Stimulated activated CD8-positive, alpha-beta memory T cell treated with anti-CD3 and anti-CD28 coated beads, Interleukin-4, amount 100 ng/mL, for 24 hours (primary cell): ENCODE measurements around the gene FAM32A.

Source experiments
- DNase-seq: peaks from one replicate; pipeline ENCODE4 v3.0.0-alpha.2; 2020; ENCODE audit warnings: low read depth

Gene FAM32A

GRCh38 chr19:16185123-16185767, at the start of gene FAM32A:
Gene FAM32A, plus strand, starts transcription at chr19:16185410. Its CDS starts 33 bp downstream, at chr19:16185443.
- DNase-seq = peak; percentile 98

GRCh38 chr19:16135430-16136127, 49.6 kb upstream of the FAM32A start:
- no peak for DNase-seq

DNA sequence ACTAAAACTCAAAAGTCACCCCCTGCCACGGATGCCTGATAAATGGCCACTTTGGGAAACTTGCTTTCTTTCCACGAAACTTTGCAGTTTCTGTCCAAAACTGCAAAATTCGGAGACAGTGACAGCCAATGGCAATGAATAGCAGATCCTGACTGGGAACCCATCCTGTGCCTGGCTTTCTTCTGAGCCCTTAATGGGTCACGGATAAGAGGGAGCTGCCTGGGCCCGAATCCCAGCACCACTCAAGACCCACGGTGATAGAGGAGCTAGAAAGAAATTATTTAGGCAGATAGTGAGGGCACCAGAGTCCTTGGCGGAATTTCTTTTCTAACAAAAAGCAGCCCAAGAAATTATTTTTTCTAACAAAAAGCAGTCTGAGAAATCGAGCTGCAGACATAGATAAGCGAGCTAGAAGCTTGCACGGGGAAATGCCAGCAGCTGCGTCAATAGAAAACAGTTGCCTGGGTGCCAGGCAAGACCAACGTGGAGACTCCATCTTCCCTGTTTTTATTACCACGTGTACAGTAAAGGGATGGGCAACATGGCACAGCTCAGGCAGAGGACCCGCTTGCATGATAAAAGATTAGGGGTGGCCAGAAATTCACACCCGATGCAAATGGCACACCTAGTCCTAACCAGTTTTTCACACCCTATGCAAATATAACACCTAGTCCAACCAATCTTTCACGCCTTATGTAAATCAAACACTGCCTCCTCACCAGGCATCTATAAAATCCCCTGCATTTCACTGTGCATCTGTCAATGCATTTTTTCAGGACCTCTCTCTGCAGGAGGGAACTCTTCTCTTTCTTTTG, 48.8 kb upstream of the FAM32A start:
- DNase-seq = no peak

DNA sequence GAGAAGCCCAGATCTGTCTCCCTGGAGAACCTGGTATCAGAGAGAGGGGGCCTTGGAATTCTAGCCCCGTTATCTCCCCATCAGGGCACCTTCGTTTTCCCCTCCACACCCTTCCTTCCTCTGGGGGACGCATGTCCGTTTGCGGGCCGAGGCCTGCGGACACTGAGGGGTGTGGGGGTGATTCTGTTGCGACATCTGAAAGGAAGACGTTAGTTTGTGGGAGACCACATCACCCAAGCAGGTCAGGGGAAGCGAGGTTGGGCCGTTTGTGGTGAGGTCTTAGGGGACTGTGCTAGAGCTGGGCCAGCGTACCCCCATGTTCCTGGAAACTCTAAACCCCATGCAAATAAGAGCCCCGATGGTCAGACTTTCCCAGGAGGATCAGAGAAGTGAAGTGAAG, 45.5 kb upstream of the FAM32A start:
- no peak for DNase-seq

- no peak for DNase-seq
Observed at GRCh38 chr19:16141043-16141442, 44.2 kb upstream of the FAM32A start.

- no peak for DNase-seq
Observed at GRCh38 chr19:16142032-16142580, 43.1 kb upstream of the FAM32A start.

GRCh38 chr19:16143399-16144215, 41.6 kb upstream of the FAM32A start, which contains the start of gene HSH2D:
Gene HSH2D, plus strand, starts transcription at chr19:16143685. Its CDS starts 5,066 bp downstream, at chr19:16148751.
- peak; percentile 62 for DNase-seq

DNA sequence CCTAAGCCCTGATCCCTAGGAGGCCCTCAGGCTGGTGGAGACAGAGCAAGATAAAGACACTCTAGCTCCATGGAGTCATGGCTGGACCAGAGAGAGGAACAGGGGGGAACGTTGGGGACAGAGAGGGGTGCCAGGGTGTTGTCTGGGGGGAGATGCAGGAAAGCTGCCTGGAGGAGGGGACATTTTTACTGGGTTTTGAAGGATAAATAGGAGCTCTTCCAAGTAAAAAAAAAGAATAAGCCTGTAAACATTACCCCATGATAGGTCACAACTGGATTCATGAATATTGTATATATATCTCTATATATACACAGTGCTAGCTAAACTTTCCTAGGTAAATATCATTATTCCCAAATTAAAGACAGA, 41.0 kb upstream of the FAM32A start:
- DNase-seq = no peak

DNA sequence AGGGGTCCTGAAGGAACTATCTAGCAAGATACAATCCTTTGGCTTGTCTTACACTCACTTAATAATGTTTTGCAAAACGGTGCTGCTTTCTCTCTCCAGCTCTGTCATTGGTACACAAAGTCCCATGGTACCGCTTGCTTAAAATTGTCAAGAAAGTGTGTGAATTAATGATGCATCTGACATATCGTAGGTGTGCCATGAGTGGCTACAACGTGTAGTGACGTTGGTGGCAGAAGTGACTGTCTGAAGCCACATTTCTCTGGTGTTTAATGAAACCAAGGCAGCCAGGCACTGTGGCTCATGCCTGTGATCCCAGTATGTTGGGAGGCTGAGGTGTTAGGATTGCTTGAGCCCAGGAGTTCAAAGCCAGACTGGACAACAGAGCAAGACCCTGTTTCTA, 39.1 kb upstream of the FAM32A start:
- no peak for DNase-seq

- no peak for DNase-seq
Observed at GRCh38 chr19:16148443-16149229, 36.6 kb upstream of the FAM32A start.

DNA sequence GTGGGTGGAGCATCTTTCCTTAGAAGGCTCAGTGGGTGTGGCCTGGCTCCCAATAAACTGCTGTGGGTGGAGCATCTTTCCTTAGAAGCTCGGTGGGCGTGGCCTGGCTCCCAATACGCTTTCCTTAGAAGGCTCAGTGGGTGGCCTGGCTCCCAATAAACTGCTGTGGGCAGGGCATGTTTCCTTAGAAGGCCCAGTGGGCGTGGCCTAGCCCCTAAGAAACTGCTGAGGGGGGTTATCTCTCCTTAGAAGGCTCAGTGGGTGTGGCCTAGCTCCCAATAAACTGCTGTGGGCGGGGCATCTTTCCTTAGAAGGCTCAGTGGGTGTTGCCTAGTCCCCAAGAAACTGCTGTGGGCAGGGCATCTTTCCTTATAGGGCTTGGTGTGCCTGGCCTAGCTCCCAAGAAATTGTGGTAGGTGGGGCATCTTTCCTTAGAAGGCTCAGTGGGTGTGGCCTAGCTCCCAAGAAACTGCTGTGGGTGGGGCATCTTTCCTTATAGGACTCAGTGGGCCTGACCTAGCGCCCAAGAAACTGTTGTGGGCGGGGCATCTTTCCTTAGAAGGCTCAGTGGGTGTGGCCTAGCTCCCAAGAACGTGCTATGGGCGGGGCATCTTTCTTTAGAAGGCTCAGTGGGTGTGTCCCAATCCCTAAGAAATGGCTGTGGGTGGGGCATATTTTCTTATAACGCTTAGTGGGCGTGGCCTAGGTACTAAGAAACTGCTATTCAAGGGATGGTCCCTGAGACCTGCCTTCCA, 31.5 kb upstream of the FAM32A start:
- no peak for DNase-seq

DNA sequence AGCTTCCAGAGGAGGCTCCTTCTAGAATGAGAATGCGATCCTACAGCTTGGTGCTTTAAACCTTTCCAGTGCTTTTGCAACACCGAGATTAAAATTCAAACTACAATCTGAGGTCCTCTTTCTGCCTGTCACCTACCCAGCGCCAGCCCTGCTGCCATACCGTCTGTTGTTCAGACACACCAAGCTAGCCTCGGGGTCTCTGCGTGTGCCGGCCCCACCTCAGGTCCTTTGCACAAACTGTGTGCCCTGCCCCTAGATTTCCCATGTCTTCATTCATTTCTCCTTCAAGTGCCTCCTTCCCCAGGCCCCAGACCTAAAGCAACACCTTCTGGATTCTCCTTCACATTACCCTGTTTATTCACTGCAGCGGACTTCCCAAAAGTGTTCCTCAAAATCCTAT, 30.7 kb upstream of the FAM32A start:
- no peak for DNase-seq

- DNase-seq = no peak
Observed at GRCh38 chr19:16155128-16155527, 30.1 kb upstream of the FAM32A start.

- no peak for DNase-seq
Observed at GRCh38 chr19:16156904-16157303, 28.3 kb upstream of the FAM32A start.

- no peak for DNase-seq
Observed at GRCh38 chr19:16157601-16158000, 27.6 kb upstream of the FAM32A start.

GRCh38 chr19:16159655-16160054, 25.6 kb upstream of the FAM32A start:
- DNase-seq = no peak

- DNase-seq = no peak
Observed at GRCh38 chr19:16160445-16160942, 24.7 kb upstream of the FAM32A start.

DNA sequence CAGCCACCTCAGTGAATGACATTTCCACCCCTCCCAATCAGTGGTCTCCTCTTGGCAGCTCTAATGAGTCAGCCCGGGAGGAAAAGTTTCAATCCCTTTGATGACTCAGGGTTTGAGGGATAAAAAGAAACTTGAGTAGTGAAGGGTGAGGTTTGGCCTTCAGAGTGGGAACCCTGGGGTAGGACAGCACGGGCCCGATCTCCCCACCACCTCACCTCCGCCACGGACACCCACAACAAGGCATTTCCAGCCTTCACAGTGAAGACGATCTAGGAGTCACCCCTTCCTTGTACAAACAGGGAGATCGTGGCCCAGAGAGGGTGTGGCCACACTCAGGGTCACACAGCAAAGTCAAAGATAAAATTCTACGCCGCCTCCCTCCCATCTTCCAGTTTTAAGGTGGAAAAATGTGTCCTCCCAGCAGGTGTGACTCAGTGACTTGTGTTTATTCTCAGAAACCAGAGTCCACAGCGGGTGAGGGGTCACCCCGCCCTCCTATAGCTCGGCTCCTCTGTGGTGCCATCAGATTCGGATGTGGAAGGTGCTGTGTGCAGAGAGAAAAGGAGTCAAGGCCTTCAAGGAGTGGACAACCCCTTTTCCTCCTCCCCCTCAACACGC, 24.2 kb upstream of the FAM32A start:
- peak; percentile 22 for DNase-seq

- DNase-seq = no peak
Observed at GRCh38 chr19:16161840-16162239, 23.4 kb upstream of the FAM32A start.
